ENCODE data around the gene ZBTB21. TPM values are rescaled to one million over a fixed set of nuclear protein-coding genes. Genes with fewer than 3 reads are reported as not detected.

Gene ZBTB21
- total and polyA plus RNA-seq, 9 of the 15 experiments (the other 6 are each of a cell fraction or from before 2014, with no cell fraction given): 2.2 to 15.2 (median 8.7) TPM

DNA sequence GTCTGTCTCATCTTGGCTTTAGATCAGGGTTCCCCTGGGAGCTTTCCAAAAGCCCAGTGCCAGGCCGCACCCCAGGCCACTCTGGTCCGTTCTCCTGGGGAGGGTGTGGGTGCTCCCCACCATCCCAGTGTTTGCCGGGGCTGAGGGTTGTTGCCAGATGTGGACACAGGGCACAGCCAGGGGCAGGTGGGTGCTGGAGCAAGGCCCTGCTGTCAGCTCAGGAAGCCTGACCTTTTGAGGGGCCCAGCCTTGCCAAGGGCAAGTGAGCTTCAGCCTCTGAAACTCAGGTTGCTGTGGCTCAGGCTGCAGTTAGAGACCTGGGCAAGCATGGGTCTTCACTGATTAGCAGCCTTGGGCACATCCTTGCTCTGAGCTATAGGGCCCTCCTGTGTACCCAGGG, 22.8 kb upstream of the ZBTB21 start (continued):
- TF ChIP-seq, protein P1, sequence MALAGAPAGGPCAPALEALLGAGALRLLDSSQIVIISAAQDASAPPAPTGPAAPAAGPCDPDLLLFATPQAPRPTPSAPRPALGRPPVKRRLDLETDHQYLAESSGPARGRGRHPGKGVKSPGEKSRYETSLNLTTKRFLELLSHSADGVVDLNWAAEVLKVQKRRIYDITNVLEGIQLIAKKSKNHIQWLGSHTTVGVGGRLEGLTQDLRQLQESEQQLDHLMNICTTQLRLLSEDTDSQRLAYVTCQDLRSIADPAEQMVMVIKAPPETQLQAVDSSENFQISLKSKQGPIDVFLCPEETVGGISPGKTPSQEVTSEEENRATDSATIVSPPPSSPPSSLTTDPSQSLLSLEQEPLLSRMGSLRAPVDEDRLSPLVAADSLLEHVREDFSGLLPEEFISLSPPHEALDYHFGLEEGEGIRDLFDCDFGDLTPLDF (CRISPR knock-in tag; IDR thresholded peaks at IDR 0.05): no peak
- no peak for TF ChIP-seq CEBPB (tag; IDR thresholded peaks at IDR 0.05)
- TF ChIP-seq PBX2 (CRISPR knock-in tag; IDR thresholded peaks at IDR 0.05; ENCODE audit: low read depth): no peak
- no peak for TF ChIP-seq PBX2 (tag; conservative IDR thresholded peaks at IDR 0.05; ENCODE audit: low read depth)
- no peak for TF ChIP-seq PYGO2 (tag; IDR thresholded peaks at IDR 0.05)
- no peak for TF ChIP-seq ZZZ3 (IDR thresholded peaks at IDR 0.05)
- no peak for TF ChIP-seq ZBTB1 (CRISPR knock-in tag; IDR thresholded peaks at IDR 0.05; ENCODE audit: borderline replicate concordance, low read depth)
- TF ChIP-seq ZNF184 (CRISPR knock-in tag; IDR thresholded peaks at IDR 0.05): no peak
- TF ChIP-seq, protein P2, sequence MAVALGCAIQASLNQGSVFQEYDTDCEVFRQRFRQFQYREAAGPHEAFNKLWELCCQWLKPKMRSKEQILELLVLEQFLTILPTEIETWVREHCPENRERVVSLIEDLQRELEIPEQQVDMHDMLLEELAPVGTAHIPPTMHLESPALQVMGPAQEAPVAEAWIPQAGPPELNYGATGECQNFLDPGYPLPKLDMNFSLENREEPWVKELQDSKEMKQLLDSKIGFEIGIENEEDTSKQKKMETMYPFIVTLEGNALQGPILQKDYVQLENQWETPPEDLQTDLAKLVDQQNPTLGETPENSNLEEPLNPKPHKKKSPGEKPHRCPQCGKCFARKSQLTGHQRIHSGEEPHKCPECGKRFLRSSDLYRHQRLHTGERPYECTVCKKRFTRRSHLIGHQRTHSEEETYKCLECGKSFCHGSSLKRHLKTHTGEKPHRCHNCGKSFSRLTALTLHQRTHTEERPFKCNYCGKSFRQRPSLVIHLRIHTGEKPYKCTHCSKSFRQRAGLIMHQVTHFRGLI (CRISPR knock-in tag; IDR thresholded peaks at IDR 0.05): no peak
- TF ChIP-seq ZC3H8 (IDR thresholded peaks at IDR 0.05): no peak

All from K562 (cell line).